A673 (cell line): ENCODE measurements around the gene TLR1. TPM values are rescaled to one million over a fixed set of nuclear protein-coding genes. Genes with fewer than 3 reads are reported as not detected.

Experiments
- BruUV-seq: library from RNA; stranded (reverse); fragments of 400-500 nt; replicated peaks from 2 replicates; lab custom pipeline; 2021; lab: Mats Ljungman, UMichigan
- CTCF ChIA-PET: fragments of 300-600 bp; sonication (Branson Sonifier 250); formaldehyde crosslinking; loops from one replicate; lab custom pipeline; 2022; ENCODE audit warnings: antibody characterized with exemption; lab: Charles Lee
- POLR2A ChIA-PET: fragments of 300-600 bp; sonication (Branson Sonifier 250); formaldehyde crosslinking; loops from one replicate; lab custom pipeline; 2022; ENCODE audit warnings: antibody characterized with exemption; ENCODE audit not compliant: low non-redundant PET; lab: Charles Lee
- DNase-seq: peaks from one replicate; pipeline ENCODE4 v3.0.0-alpha.2; 2015; ENCODE audit warnings: low spot score
- H3K27ac ChIP-seq: fragments of 200-600 bp; sonication (generic); 2 replicates; pipeline ENCODE4 v1.5.1; 2016; ENCODE audit warnings: mixed run types, low read depth, mild to moderate bottlenecking, mixed read lengths, antibody characterized with exemption, low read length; ENCODE audit not compliant: poor library complexity, severe bottlenecking
- H3K27me3 ChIP-seq: fragments of 200-600 bp; sonication (generic); replicated peaks from 2 replicates; pipeline ENCODE4 v1.6.1; 2017; ENCODE audit warnings: mixed run types, low read depth, mild to moderate bottlenecking, mixed read lengths, antibody characterized with exemption, low read length; ENCODE audit not compliant: insufficient read depth, poor library complexity
- H3K36me3 ChIP-seq: fragments of 200-600 bp; sonication (generic); 2 replicates; pipeline ENCODE4 v1.6.1; 2016; ENCODE audit warnings: mixed run types, mild to moderate bottlenecking, mixed read lengths, antibody characterized with exemption, low read length; ENCODE audit not compliant: insufficient read depth, poor library complexity, severe bottlenecking
- H3K4me1 ChIP-seq: fragments of 200-600 bp; sonication (generic); 2 replicates; pipeline ENCODE4 v1.6.1; 2017; ENCODE audit warnings: mixed run types, mild to moderate bottlenecking, mixed read lengths, antibody characterized with exemption, low read length; ENCODE audit not compliant: insufficient read depth, poor library complexity, severe bottlenecking
- H3K4me3 ChIP-seq: fragments of 200-600 bp; sonication (generic); 2 replicates; pipeline ENCODE4 v1.5.1; 2016; ENCODE audit warnings: low read depth, mixed run types, mild to moderate bottlenecking, mixed read lengths, low read length; ENCODE audit not compliant: poor library complexity, severe bottlenecking
- H3K9me3 ChIP-seq: fragments of 200-600 bp; sonication (generic); 2 replicates; pipeline ENCODE4 v1.6.1; 2016; ENCODE audit warnings: mixed run types, low read depth, mild to moderate bottlenecking, mixed read lengths, antibody characterized with exemption, low read length; ENCODE audit not compliant: poor library complexity, severe bottlenecking
- CTCF ChIP-seq: fragments of 300-800, 200-600 bp; sonication (generic); conservative IDR thresholded peaks from 2 replicates; pipeline ENCODE4 v1.5.1; 2017; ENCODE audit warnings: low read depth, mild to moderate bottlenecking, antibody characterized with exemption, low read length, moderate library complexity, mixed read lengths
- EZH2 ChIP-seq: fragments of 200-600 bp; sonication (generic); IDR thresholded peaks from 2 replicates; pipeline ENCODE4 v1.6.1; 2017; ENCODE audit warnings: borderline replicate concordance, low read depth, mild to moderate bottlenecking, mixed read lengths, antibody characterized with exemption, low read length; ENCODE audit not compliant: poor library complexity, severe bottlenecking
- intact Hi-C: fragments of 100-400 bp; cut with micrococcal nuclease; formaldehyde crosslinking; loops from one replicate; pipeline ENCODE4 v1.10.0; 2022; ENCODE audit not compliant: unreplicated experiment
- total RNA-seq: library from RNA; stranded (reverse); gene quantifications from 2 replicates; pipeline ENCODE4 v1.2.3, GENCODE V29; 2021

The TLR1 gene
- total RNA-seq, 1 experiment from 2014 or later: 0.37 TPM

- ChIA-PET POLR2A (no interaction called here), CTCF (no interaction called here)
- Histone ChIP-seq H3K27me3 (no peaks in the 10 kb centered on the region), H3K36me3 (no peaks in the 10 kb centered on the region), H3K27ac (no peak overlapping the region), H3K9me3 (no peaks in the 10 kb centered on the region), H3K4me3 (no peak overlapping the region), H3K4me1 (no peaks in the 10 kb centered on the region)
- no TSS peak for BruUV-seq
- intact Hi-C loops: no loop called here
- DNase-seq: no peak
- no peak for TF ChIP-seq EZH2
- 0 out of 2 replicates have a peak, but pooled peaks have one; percentile 15 for TF ChIP-seq CTCF
Measured at GRCh38 chr4:38832624-38833528, 28.3 kb upstream of the TLR1 start.

- ChIA-PET CTCF (no interaction called here), POLR2A (no interaction called here)
- no peaks in the 10 kb centered on the region for H3K36me3 ChIP-seq
- BruUV-seq: no TSS peak
- H3K27ac ChIP-seq: no peak overlapping the region
- H3K27me3 ChIP-seq: no peaks in the 10 kb centered on the region
- no peak overlapping the region for H3K4me3 ChIP-seq
- TF ChIP-seq CTCF (no peak), EZH2 (no peak)
- no peaks in the 10 kb centered on the region for H3K9me3 ChIP-seq
- no peak for DNase-seq
- no peaks in the 10 kb centered on the region for H3K4me1 ChIP-seq
- intact Hi-C loops: no loop called here
Measured at GRCh38 chr4:38832206-38832605, 27.6 kb upstream of the TLR1 start.

DNA sequence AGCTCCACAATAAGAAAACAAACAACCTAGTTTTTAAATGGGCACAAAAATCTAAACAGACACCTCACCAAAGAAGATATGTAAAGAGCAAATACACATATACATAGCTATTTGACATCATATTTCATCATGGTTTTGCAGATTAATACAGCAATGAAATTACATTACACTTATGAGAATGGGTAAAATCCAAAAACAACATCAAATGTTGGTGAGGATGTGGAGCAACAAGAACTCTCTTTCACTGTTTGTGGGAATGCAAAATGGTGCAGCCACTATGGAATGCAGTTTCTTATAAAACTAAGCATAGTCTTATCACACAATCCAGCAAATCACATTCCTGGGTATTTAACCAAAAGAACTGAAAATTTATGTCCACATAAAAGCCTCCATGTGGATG, 27.1 kb upstream of the TLR1 start:
- TF ChIP-seq CTCF (no peak), EZH2 (no peak)
- no peaks in the 10 kb centered on the region for H3K27me3 ChIP-seq
- ChIA-PET CTCF (no interaction called here), POLR2A (no interaction called here)
- intact Hi-C loops: no loop called here
- no peak overlapping the region for H3K4me3 ChIP-seq
- no peaks in the 10 kb centered on the region for H3K9me3 ChIP-seq
- H3K27ac ChIP-seq: no peak overlapping the region
- no peak for DNase-seq
- no peaks in the 10 kb centered on the region for H3K36me3 ChIP-seq
- no TSS peak for BruUV-seq
- no peaks in the 10 kb centered on the region for H3K4me1 ChIP-seq
